HL-60 (cell line): ENCODE results near the gene CFAP97D2.

Experiments
- DNase-seq, 2 experiments: peaks; one replicate each; pipeline ENCODE4 v3.0.0-alpha.2; 2010 to 2020; ENCODE audit warnings: low read depth in 1 of 2, low spot score in 1 of 2
- H3K27ac ChIP-seq: fragments of 250-450 bp; sonication (Bioruptor Pico); replicated peaks from 2 replicates; pipeline ENCODE4 v1.5.1; 2020; ENCODE audit warnings: mild to moderate bottlenecking, moderate library complexity
- H3K27me3 ChIP-seq: fragments of 250-450 bp; sonication (Bioruptor Pico); 2 replicates; pipeline ENCODE4 v1.5.1; 2021; ENCODE audit warnings: mild to moderate bottlenecking, moderate library complexity; ENCODE audit not compliant: insufficient read depth, poor library complexity, severe bottlenecking
- H3K4me3 ChIP-seq: replicated peaks from 2 replicates; pipeline ENCODE4 v1.5.1; 2011; ENCODE audit warnings: mild to moderate bottlenecking, control low read depth, low read length; ENCODE audit not compliant: insufficient read depth
- CTCF ChIP-seq: IDR thresholded peaks from one replicate; pipeline ENCODE4 v1.5.1; 2011; ENCODE audit warnings: low read length, control low read depth, inconsistent platforms; ENCODE audit not compliant: insufficient read depth
- GABPA ChIP-seq: IDR thresholded peaks from 2 replicates; pipeline ENCODE4 v1.6.1; 2012; ENCODE audit warnings: low read depth
- POLR2AphosphoS5 ChIP-seq: IDR thresholded peaks from 2 replicates; pipeline ENCODE4 v1.6.1; 2012; ENCODE audit warnings: low read depth
- REST ChIP-seq: IDR thresholded peaks from 2 replicates; pipeline ENCODE4 v1.6.1; 2012; ENCODE audit warnings: low read depth; ENCODE audit not compliant: insufficient replicate concordance
- SPI1 ChIP-seq: IDR thresholded peaks from 2 replicates; pipeline ENCODE4 v1.6.1; 2012; ENCODE audit warnings: low read depth, mild to moderate bottlenecking, borderline replicate concordance

The CFAP97D2 gene

GRCh38 chr13:114236227-114236626, 57.2 kb downstream of the CFAP97D2 start:
- H3K27me3 ChIP-seq, result no peaks in the 10 kb centered on the region
- no peak for DNase-seq
- TF ChIP-seq CTCF (no peak), GABPA (no peak), POLR2AphosphoS5 (no peak), REST (no peak), SPI1 (no peak)
- peak overlapping the region; percentile 89 for H3K4me3 ChIP-seq
- peak overlapping the region; percentile 85 for H3K27ac ChIP-seq

- no peak overlapping the region for H3K27ac ChIP-seq
- DNase-seq, result no peak
- no peak overlapping the region for H3K4me3 ChIP-seq
- TF ChIP-seq POLR2AphosphoS5 (no peak), REST (no peak), CTCF (no peak), GABPA (no peak), SPI1 (no peak)
- H3K27me3 ChIP-seq, result no peaks in the 10 kb centered on the region
Measured at GRCh38 chr13:114237415-114238112, 58.5 kb downstream of the CFAP97D2 start.

- no peak for DNase-seq
- no peak overlapping the region for H3K4me3 ChIP-seq
- no peak for TF ChIP-seq CTCF
- TF ChIP-seq GABPA, result no peak
- TF ChIP-seq SPI1, result no peak
- TF ChIP-seq REST, result no peak
- TF ChIP-seq POLR2AphosphoS5, result no peak
- no peak overlapping the region for H3K27ac ChIP-seq
- no peaks in the 10 kb centered on the region for H3K27me3 ChIP-seq
Measured at GRCh38 chr13:114241918-114242317, 62.9 kb downstream of the CFAP97D2 start.
